Subcutaneous abdominal adipose tissue (tissue), 5 donors: ENCODE data around the gene SNCAIP.

Source experiments
- H3K27ac ChIP-seq: one replicate; pipeline ENCODE4 v1.7.0; 2013; ENCODE audit warnings: low read depth, mild to moderate bottlenecking, inconsistent platforms, low read length, moderate library complexity
- H3K27me3 ChIP-seq, 5 donors: one replicate each; pipeline ENCODE4 v1.7.0; 2013; ENCODE audit warnings: low read length in 5 of 5, inconsistent platforms in 1 of 5; ENCODE audit not compliant: control insufficient read depth in 5 of 5, insufficient read depth in 4 of 5
- H3K36me3 ChIP-seq, 5 donors: one replicate each; pipeline ENCODE4 v1.7.0; 2013; ENCODE audit warnings: low read length in 5 of 5; ENCODE audit not compliant: control insufficient read depth in 5 of 5, insufficient read depth in 5 of 5
- H3K4me1 ChIP-seq, 5 donors: one replicate each; pipeline ENCODE4 v1.7.0; 2013; ENCODE audit warnings: low read length in 5 of 5, mild to moderate bottlenecking in 3 of 5, moderate library complexity in 1 of 5; ENCODE audit not compliant: control insufficient read depth in 5 of 5, insufficient read depth in 5 of 5
- H3K4me3 ChIP-seq, 5 donors: one replicate each; pipeline ENCODE4 v1.7.0; 2013; ENCODE audit warnings: low read length in 5 of 5, low read depth in 1 of 5
- H3K9ac ChIP-seq, 5 donors: one replicate each; pipeline ENCODE4 v1.7.0; 2013; ENCODE audit warnings: low read length in 5 of 5, mild to moderate bottlenecking in 4 of 5, moderate library complexity in 3 of 5
- H3K9me3 ChIP-seq, 5 donors: one replicate each; pipeline ENCODE4 v1.7.0; 2013; ENCODE audit warnings: low read length in 5 of 5; ENCODE audit not compliant: control insufficient read depth in 5 of 5
- donor health status: healthy.
- donor health status: healthy.
- donor health status: healthy.
- donor health status: healthy.
- donor health status: healthy.

SNCAIP gene

DNA sequence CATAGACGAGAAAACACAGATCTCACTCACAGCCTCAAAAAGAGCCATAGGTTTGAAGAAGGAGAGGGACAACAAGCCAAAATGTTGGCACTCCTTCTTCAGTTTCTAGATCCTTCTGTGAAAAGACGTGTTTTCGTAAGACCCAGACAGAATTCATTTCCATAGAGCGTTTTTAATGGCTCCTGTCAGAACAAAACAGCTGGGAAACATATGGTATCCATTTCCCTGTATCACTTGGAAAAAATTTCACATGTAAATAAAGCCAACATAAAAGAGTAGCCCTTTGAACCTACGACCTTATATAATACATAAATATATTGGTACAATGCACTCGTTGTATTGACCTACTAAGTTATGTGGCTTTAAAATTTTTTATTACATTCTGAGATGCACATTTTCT, 108.1 kb downstream of the SNCAIP start:
- Histone ChIP-seq H3K9me3 (no peaks in the 10 kb centered on the region), H3K4me3 (no peak overlapping the region), H3K27ac (no peak overlapping the region), H3K9ac (no peak overlapping the region), H3K4me1 (no peaks in the 10 kb centered on the region), H3K36me3 (peaks cover 0 to 2% (median 0%) of the 10 kb centered on the region in 5 donors), H3K27me3 (no peaks in the 10 kb centered on the region)

DNA sequence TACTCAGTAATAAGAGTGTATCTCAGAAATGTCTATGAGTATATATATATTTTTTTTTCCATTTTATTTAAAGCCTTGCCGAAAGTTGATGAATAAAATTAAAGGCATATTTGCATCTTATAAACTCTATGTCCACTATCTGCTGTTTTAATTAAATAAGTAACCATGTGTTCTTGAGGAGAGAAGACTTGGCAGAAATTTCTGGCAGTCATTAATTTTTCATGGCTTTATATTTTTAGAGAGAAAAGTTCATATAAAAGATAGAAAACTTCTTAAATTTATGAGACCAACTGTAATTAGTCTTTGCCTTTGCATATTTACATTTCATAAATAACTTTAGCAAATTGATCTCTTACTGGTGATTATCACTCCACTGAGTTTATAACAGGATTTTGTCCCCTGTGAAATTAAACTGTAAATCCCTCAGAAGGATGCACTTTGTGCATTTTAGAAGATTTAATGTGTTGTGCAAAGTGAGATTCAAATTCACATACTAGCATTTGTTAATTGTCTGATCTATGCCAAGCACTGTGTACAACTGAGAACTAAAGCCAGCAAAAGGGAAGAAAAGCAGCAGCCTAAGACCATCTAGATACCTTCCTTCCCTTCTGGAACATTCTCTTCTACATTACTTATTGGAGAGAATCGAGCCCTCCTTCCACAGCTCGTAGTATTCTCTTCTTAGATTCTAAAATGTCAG, 108.7 kb downstream of the SNCAIP start:
- Histone ChIP-seq H3K4me3 (no peak overlapping the region), H3K9ac (no peak overlapping the region), H3K9me3 (no peaks in the 10 kb centered on the region), H3K4me1 (no peaks in the 10 kb centered on the region), H3K27me3 (no peaks in the 10 kb centered on the region), H3K36me3 (peaks cover 0 to 2% (median 0%) of the 10 kb centered on the region in 5 donors), H3K27ac (no peak overlapping the region)

DNA sequence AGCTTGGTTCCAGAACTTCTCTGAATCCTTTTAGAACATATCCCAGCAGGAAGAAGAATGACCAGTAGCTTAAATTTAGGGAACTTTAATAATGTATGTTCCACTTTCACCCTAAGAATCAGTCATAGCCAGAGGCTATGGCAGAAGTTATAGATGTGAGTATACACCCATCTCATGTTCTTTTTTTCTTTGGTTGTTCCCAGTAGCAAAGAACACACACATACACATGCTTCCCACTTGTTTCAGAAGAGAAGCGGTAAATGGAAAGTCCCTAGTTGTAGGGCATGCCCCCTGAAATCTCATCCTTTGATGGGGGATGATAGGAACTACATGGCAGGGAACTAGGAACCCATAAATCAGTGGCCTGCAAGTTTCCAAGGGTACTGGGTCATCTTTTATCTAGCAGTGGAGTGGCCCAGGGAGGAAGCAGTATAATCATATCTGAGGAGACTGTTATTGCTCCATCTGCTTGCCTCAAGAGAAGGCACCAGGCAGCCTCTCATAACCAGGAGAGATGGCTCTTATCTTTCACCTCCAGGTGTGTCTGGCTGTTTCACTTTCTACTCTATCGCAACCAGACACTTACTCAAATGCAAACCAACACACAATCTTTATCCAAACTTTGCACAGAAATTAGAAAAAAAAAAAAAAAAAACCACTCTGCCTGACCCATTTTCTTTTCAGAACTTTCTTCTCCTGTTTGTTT, 109.5 kb downstream of the SNCAIP start:
- no peak overlapping the region for H3K27ac ChIP-seq
- no peaks in the 10 kb centered on the region for H3K9me3 ChIP-seq
- H3K36me3 ChIP-seq: peaks cover 0 to 2% (median 0%) of the 10 kb centered on the region in 5 donors
- no peak overlapping the region for H3K4me3 ChIP-seq
- no peaks in the 10 kb centered on the region for H3K27me3 ChIP-seq
- H3K9ac ChIP-seq: no peak overlapping the region
- H3K4me1 ChIP-seq: no peaks in the 10 kb centered on the region

DNA sequence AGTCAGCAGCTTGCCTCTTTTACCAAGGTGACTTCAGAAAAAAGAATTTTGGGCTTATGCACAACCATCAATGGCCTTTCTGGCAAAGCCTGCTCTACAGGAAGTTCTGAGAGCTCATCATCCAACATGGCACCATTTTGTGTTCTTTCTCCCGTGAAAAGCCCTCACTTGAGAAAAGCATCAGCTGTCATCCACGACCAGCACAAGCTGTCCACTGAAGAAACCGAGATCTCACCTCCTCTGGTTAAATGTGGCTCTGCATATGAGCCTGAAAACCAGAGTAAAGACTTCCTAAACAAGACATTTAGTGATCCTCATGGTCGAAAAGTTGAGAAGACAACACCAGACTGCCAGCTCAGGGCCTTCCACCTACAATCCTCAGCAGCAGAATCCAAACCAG, 111.2 kb downstream of the SNCAIP start:
- no peaks in the 10 kb centered on the region for H3K27me3 ChIP-seq
- H3K4me1 ChIP-seq: no peaks in the 10 kb centered on the region
- no peak overlapping the region for H3K27ac ChIP-seq

DNA sequence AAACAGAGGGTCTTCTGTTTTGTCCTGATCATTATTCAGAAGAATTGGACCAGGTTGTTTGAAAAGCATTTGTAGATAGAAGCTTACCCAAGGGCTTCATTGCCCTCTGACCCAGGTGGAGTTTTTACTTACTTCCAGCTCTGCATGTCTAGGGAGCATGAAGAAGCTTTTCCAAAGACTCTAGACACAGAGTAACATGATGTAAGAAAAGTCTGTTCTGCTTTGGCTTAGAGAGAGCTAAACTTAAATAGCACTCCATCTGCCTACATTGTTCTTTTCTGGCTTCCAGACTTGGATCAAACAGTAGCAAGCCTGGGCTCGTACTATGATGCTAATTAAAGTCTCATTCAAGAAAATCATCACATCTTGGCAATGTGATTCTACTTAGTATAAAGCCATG, 112.1 kb downstream of the SNCAIP start:
- Histone ChIP-seq H3K9ac (no peak overlapping the region), H3K4me1 (no peaks in the 10 kb centered on the region), H3K4me3 (no peak overlapping the region), H3K36me3 (peaks cover 0 to 2% (median 0%) of the 10 kb centered on the region in 5 donors), H3K27ac (no peak overlapping the region), H3K9me3 (no peaks in the 10 kb centered on the region), H3K27me3 (no peaks in the 10 kb centered on the region)

More for the DNA sequence above, 111.2 kb downstream of the SNCAIP start:
- H3K4me3 ChIP-seq: no peak overlapping the region
- no peak overlapping the region for H3K9ac ChIP-seq
- peaks cover 0 to 2% (median 0%) of the 10 kb centered on the region in 5 donors for H3K36me3 ChIP-seq
- H3K9me3 ChIP-seq: no peaks in the 10 kb centered on the region

DNA sequence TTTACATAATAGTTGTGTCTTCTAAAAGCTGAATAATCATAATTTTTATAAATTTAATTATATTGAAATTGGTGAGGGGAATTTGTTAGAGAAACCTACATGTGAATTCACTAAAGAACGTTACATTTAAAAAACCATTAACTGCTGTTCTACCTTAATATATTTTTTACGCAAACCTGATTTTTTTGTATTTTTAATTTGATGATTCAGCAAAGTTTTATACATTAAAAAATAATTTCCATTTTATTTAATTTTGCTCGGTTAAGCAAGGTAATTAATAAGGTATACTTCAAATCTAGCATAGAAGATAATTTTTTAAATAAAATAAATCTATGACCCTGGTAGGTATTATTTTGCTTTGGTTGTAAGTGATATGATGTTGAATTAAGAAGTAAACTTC, 114.3 kb downstream of the SNCAIP start:
- peaks cover 0 to 2% (median 0%) of the 10 kb centered on the region in 5 donors for H3K36me3 ChIP-seq
- no peaks in the 10 kb centered on the region for H3K27me3 ChIP-seq
- H3K4me3 ChIP-seq: no peak overlapping the region
- H3K9ac ChIP-seq: no peak overlapping the region
- no peak overlapping the region for H3K27ac ChIP-seq
- H3K4me1 ChIP-seq: no peaks in the 10 kb centered on the region
- no peaks in the 10 kb centered on the region for H3K9me3 ChIP-seq

DNA sequence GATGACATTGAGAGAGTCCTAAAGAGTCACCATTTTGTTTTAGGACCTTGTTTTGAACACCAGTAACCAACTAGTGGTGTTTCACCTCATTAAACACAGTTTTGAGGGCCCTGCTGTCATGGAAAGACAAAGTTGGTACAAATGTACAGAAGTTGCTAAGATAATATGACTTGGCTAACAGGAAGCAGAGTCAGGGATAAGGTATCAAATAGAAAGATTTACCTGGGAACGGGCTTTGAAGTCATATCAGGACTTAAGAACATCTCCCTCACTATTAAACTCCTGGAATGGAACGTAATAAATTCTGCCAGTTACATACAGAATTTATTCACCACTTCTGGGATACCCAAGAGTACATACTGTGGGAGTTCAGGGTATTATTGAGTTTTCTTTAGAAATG, 115.6 kb downstream of the SNCAIP start:
- Histone ChIP-seq H3K4me1 (no peaks in the 10 kb centered on the region), H3K9me3 (no peaks in the 10 kb centered on the region), H3K36me3 (peaks cover 0 to 2% (median 0%) of the 10 kb centered on the region in 5 donors), H3K4me3 (no peak overlapping the region), H3K27me3 (no peaks in the 10 kb centered on the region), H3K27ac (no peak overlapping the region), H3K9ac (no peak overlapping the region)

DNA sequence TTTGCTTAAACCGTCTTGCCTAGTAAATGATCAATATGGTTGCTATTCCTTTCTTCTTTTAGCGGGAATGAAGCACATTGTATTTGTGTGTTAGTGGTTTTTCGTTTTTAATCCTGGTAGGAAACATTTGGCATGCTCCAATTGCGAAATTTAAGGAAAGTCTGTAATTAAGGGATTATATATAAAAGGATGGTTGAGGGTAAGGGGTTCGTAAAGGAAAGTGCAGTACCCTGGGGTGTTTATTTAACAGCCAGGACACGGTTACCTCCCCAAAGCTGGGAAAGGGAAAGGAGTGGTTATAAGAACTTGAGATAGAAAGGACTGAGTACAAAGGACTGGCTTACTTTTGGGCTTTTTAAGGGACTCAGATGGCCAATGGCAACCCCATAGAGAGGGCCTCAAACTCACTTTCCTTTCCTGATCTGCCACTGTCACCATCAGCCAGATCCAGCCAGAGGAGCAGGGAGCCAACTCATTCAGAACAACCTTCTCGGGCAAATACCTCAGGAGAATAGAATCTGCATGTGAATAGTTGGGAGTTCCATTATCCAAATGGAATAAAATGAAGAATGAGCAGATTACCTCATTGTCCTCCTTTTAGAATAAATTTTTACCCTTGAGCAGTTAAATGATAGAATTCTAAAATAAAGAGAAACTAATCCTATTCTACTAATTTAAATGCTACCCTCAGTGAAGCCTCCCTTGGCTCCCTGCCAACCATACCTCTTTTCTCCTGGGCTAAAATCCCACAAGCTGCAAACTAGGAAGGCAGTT, 117.7 kb downstream of the SNCAIP start:
- Histone ChIP-seq H3K27ac (no peak overlapping the region), H3K9ac (no peak overlapping the region), H3K4me3 (no peak overlapping the region), H3K36me3 (no peaks in the 10 kb centered on the region), H3K9me3 (no peaks in the 10 kb centered on the region), H3K4me1 (no peaks in the 10 kb centered on the region), H3K27me3 (no peaks in the 10 kb centered on the region)

DNA sequence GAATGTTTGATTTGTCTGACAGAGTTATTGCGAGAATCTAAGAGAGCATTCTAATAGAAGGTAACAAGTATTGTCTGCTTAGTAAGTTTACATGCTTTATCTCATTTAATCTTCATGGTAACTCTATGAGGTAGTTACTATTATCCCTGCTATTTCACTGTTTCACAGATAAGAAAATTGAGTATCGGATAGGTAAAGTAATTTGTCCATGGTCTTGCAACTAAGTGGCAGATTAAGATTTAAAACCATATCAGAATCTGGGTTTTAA, 118.2 kb downstream of the SNCAIP start:
- H3K36me3 ChIP-seq: no peaks in the 10 kb centered on the region
- H3K9ac ChIP-seq: no peak overlapping the region
- no peak overlapping the region for H3K27ac ChIP-seq
- H3K9me3 ChIP-seq: no peaks in the 10 kb centered on the region
- no peaks in the 10 kb centered on the region for H3K4me1 ChIP-seq
- no peak overlapping the region for H3K4me3 ChIP-seq
- H3K27me3 ChIP-seq: no peaks in the 10 kb centered on the region

DNA sequence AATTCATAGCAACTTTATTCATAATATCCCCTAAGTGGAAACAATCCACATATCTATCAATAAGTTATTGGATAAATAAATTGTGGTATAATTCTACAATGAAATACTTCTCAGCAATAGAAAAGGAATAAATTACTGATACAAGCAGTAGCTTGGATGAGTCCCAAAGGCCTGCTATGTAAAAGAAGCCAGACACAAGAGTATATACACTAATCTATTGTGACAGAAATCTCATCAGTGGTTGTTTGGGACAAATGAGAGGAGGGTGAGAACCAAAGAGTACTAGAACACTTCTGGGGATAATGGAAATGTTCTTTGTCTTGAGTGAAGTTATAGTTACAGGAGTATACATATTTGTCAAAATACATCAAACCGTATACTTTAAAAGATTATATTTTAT, 119.3 kb downstream of the SNCAIP start:
- Histone ChIP-seq H3K36me3 (no peaks in the 10 kb centered on the region), H3K4me1 (no peaks in the 10 kb centered on the region), H3K9me3 (no peaks in the 10 kb centered on the region), H3K27ac (no peak overlapping the region), H3K27me3 (no peaks in the 10 kb centered on the region), H3K4me3 (no peak overlapping the region), H3K9ac (no peak overlapping the region)
